ENCODE data around the gene RSPH10B2. TPM values are rescaled to one million over a fixed set of nuclear protein-coding genes. Genes with fewer than 3 reads are reported as not detected.

RSPH10B2 gene
- under 0.01 and 0.20 TPM in 2 replicates for total RNA-seq

GRCh38 chr7:6753964-6754363 is at the start of gene RSPH10B2:
TSS of gene RSPH10B2 (plus strand) at chr7:6754103. CDS start at chr7:6757678, 3,575 bp downstream.

DNA sequence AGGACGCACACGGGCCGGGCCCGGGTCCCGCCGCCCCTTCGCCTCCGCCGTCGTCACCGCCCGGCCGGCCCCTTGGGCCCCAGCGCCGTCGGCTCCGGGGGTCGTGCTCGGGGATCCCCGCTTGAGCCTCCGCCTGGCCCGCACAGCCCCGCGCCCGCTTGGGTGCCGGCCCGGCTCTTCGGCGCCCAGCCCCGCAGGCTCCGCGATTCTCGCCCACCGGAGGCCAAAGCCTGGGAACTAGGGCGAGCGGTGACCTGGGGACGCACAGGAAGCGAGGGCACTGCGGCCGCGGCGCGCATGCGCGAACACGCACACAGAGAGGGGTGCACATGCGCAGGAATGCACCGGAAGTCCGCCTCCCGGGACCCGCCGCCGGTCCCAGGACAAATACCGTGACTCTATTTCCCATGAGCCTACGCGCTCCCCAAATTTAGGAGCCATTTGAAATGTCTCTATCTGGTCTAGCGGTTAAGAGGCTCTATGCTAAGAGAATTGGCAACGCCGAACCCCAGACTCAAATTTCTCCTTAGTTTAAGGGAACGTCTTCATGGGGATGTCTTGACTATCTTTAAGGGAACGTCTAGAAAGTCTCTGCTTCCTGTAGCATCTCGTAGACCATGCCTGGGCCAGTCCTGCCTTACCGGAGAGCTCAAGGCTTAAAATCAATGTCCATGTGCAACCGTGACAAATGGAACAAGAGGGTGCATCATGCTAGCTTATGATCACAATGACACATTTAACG is 47.1 kb upstream of the RSPH10B2 start, which contains the start of gene ZNF12:
TSS of gene ZNF12 (minus strand) at position 282 of the 742 bp plus-strand sequence. CDS start 1,774 bp downstream, outside the sequence.

DNA sequence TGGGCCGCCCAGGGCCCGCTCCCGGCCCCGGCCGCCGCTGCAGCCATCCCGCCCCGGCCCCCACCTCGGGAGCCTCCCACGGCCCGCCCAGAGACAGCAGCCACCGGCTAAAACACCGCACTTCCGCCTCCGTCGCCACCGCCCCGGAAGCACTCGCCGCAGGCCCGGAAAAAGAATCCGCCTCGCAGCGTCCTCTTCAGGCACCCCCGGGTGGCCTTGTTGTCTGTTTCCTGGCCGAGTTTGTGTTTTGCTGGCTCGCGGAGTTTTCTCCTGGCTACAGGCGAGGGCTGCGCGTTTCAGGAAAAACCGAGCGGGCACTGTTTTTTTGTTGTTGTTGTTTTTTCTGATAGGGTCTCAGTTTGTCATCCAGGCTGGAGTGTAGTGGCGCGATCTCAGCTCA is 72.2 kb downstream of the RSPH10B2 start, which contains the start of gene CCZ1B:
TSS of gene CCZ1B (minus strand) at position 125 of the 400 bp plus-strand sequence. CDS start at position 47, 78 bp downstream.

Other genes starting within 250 kb of the RSPH10B2 start
- not detected in 2 replicates for gene GRID2IP, start 202.6 kb upstream of the RSPH10B2 start, total RNA-seq
- 34.0 and 38.6 TPM in 2 replicates for gene ZDHHC4, start 176.6 kb upstream of the RSPH10B2 start, total RNA-seq
- 9.6 and 19.4 TPM in 2 replicates for gene INTS15, start 164.1 kb upstream of the RSPH10B2 start, total RNA-seq
- under 0.01 TPM in 1 of 2 replicates, not detected in the other for gene ZNF853, start 138.5 kb upstream of the RSPH10B2 start, total RNA-seq
- gene ZNF316, start 116.8 kb upstream of the RSPH10B2 start, total RNA-seq, result 9.6 and 14.1 TPM in 2 replicates
- gene ZNF12, start 47.2 kb upstream of the RSPH10B2 start, total RNA-seq, result 13.2 and 14.9 TPM in 2 replicates
- 23.3 and 37.1 TPM in 2 replicates for gene CCZ1B, start 72.2 kb downstream of the RSPH10B2 start, total RNA-seq

Data from subcutaneous preadipocyte (primary cell).